ENCODE measurements around the gene MEOX1.

MEOX1 gene

GRCh38 chr17:43598357-43599045, 63.2 kb downstream of the MEOX1 start:
- in situ Hi-C loops (cut with MboI; ENCODE audit: low sequenced_read_pairs): no loop called here

- in situ Hi-C loops (cut with MboI; ENCODE audit: low sequenced_read_pairs): no loop called here
Measured at GRCh38 chr17:43597624-43598356, 63.9 kb downstream of the MEOX1 start.

GRCh38 chr17:43595466-43595865, 66.3 kb downstream of the MEOX1 start:
- in situ Hi-C loops (cut with MboI; ENCODE audit: low sequenced_read_pairs): no loop called here

DNA sequence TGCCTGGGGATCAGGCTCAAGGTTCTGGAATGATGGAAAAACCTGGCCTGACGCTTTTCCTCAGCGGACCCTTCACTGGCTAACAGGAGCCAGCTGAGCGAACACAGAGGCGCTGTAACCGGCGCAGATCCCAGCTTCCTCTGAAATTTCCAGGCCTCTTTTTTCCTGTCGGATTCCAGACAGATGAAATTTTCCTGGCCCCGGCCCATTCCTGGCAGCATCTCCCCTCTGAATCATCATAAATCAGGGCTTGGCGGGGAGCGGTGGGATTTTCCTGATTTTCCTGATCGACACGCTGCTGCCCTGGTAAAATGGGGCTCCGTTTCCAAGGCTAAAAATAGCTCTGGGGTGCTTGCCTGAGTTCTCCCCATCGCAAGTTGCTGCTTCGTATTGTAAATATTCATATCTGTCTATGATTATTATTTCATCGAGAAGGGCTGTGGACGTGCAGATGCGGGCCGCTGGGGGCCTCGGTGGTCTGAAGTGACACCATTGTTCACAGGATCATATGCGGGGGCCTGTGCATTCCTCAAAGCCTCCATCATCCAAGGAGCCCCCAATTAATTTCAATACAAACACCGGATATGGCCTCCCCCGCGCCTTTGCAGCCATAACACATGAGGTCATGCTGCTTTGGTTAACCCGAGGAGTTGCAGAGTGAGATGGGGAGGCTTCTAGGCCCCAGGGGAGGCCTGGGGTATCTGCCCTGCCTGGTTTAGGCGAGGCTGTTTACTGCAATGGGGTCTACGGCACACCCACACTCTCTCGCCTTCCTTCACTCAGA, 69.8 kb downstream of the MEOX1 start:
- in situ Hi-C loops (cut with MboI; ENCODE audit: low sequenced_read_pairs): no loop called here

GRCh38 chr17:43591001-43591400, 70.7 kb downstream of the MEOX1 start:
- in situ Hi-C loops (cut with MboI; ENCODE audit: low sequenced_read_pairs): no loop called here
